AG08395 (cell line): Measurements from ENCODE around the gene XRN1.
"Not testable (repeated sequence)": the region's sequence is repeated elsewhere in the genome, so short reads cannot be mapped to it uniquely, and the experiment has no call there.

Source experiments
- DNase-seq: peaks from one replicate; pipeline ENCODE4 v3.0.0; 2012; ENCODE audit warnings: mixed read lengths, low spot score

XRN1 gene

DNA sequence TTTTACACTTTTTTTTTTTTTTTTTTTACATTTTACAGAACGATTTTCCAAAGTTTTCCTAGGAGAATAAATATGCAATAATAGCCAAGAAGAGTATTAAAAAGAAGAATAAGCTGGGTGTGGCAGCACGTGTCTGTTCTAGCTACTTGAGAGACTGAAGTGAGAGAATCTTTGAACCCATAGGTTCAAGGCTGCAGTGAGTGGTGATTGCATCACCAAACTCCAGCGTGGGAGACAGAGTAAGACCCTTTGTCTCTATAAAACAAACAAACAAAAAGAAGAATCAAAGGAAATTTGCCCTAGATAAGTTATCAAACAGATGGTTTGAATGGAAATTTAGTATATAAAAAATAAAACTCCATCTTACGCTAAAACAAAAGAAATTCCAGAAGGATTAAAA, 13.3 kb downstream of the XRN1 start:
- no peak for DNase-seq

DNA sequence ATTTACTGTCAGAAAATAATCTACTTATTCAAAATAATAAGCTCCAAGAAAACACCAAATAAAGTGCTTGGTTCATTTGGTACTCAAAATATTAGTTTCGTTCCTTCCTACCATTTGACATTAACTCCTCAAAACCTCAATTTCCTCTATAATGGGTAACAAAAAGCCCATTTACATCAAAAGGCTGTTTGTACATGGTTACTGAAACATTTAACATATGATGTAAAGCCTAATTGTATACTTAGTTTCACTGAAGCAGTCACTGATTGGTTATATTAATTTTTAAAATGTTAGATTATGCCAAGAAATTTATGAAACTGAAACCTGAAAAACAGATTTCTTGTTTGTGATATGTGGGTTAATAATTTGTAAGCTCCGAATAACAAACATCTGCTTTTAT, 14.7 kb downstream of the XRN1 start:
- no peak for DNase-seq

DNA sequence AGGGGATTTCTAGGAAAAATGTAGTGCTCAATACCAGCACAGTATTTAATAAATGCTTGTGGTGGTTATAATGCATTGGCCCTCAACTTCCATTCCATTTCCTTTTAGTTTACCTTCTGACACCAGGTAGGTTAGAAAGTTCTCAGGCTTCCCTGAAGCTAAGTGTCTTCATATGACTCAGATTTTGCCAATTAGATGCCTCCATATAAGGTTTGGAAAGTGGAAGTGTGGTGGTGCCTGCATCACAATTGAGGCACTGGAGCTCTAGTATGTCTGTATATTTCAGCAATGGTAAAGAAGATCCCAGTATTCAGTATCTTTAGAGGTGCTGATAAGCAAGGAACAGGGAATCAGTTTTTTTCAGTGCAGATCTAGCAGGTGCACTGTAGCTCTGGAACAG, 18.3 kb downstream of the XRN1 start:
- DNase-seq: no peak

- DNase-seq: no peak
Measured at GRCh38 chr3:142424754-142425153, 23.1 kb downstream of the XRN1 start.

- DNase-seq: no peak
Measured at GRCh38 chr3:142418926-142419592, 28.8 kb downstream of the XRN1 start.

GRCh38 chr3:142417302-142417701, 30.5 kb downstream of the XRN1 start:
- no peak for DNase-seq

DNA sequence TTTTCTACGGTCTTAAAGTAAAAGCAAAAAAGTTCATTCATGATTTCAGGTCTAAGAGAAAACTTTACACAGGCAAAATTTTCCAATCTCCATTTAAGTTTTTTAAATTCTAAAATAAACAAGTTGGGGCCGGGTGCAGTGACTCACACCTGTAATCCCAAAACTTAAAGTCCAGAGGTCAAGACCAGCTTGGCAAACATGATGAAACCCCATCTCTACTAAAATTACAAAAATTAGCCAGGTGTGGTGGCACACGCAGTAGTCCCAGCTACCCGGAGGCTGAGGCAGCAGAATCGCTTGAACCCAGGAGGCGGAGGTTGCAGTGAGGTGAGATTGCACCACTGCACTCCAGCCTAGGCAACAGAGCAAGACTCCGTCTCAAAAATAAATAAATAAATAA, 47.3 kb downstream of the XRN1 start:
- DNase-seq: not testable (repeated sequence)

- DNase-seq: no peak
Measured at GRCh38 chr3:142394921-142395622, 52.8 kb downstream of the XRN1 start.

DNA sequence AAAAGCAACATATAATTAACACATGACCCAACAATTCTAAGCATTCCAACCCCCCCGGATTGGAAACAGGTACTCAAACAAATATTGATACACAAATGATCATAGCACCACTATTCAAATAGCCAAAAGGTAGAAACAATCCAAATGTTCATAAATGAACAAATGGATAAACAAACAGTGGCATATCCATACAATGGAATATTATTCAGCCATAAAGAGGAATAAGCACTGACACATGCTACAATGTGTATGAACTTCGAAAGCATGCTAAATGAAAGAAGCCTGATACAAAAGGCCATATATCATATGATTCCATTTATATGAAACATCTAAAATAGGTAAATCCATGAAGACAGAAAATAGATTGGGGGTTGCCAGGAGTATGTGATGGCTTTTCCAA, 62.8 kb downstream of the XRN1 start:
- DNase-seq: no peak

DNA sequence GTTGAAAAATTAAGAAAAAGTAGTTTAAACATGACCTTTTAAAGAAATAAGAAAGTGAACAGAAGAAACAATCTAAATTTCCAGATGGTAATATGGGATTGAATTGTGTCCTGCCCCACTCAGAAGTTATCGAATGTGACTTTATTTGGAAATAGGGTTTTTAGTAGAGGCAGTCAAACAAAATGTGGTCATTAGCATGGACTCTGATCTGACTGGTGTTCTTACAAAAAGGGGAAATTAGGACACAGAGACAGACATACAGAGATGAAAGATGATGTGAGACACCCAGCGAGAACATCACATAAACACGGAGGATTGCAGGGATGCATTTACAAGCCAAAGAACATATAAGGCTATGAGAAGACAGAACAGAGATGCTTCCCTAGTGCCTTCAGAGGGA, 73.2 kb downstream of the XRN1 start:
- DNase-seq: no peak

DNA sequence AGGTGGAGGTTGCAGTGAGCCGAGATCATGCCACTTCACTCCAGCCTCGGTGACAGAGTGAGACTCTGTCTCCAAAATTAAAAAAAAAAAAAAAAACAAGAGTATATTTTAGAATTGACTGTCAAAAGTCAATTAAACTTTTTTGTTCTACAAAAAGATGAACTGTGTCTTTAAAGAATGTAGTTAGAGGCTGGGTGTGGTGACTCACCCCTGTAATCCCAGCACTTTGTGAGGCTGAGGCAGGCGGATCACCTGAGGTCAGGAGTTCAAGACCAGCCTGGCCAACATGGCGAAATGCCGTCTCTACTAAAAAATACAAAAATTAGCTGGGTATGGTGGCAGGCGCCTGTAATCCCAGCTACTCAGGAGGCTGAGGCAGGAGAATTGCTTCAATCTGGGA, 78.3 kb downstream of the XRN1 start:
- DNase-seq: not testable (repeated sequence)

- no peak for DNase-seq
Measured at GRCh38 chr3:142366434-142366833, 81.4 kb downstream of the XRN1 start.

GRCh38 chr3:142363936-142364467, 83.8 kb downstream of the XRN1 start:
- DNase-seq: no peak

GRCh38 chr3:142363433-142363832, 84.4 kb downstream of the XRN1 start:
- not testable (repeated sequence) for DNase-seq

GRCh38 chr3:142359367-142359766, 88.5 kb downstream of the XRN1 start:
- no peak for DNase-seq

DNA sequence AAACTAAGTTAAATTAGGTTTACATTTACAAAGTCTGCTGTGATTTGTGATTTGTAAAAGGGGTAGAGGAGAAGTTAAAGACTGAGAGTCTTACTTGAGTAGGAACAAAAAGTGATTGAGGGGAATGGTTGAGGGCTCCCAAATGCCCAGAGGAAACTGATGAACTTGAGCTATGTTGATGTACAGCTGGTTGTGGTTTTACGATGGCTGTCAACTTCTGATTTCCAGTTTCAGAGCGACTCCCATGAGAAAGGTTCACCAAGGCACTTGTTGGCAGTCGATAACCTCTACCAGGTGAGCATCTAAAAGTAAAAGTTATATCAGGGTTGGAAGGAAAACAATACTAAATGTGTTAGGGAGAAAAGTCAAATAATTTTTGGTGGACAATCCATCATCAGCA, 91.0 kb downstream of the XRN1 start:
- no peak for DNase-seq

- no peak for DNase-seq
Measured at GRCh38 chr3:142355692-142356091, 92.1 kb downstream of the XRN1 start.

- no peak for DNase-seq
Measured at GRCh38 chr3:142354076-142354475, 93.8 kb downstream of the XRN1 start.

- DNase-seq: no peak
Measured at GRCh38 chr3:142353571-142353970, 94.3 kb downstream of the XRN1 start.

DNA sequence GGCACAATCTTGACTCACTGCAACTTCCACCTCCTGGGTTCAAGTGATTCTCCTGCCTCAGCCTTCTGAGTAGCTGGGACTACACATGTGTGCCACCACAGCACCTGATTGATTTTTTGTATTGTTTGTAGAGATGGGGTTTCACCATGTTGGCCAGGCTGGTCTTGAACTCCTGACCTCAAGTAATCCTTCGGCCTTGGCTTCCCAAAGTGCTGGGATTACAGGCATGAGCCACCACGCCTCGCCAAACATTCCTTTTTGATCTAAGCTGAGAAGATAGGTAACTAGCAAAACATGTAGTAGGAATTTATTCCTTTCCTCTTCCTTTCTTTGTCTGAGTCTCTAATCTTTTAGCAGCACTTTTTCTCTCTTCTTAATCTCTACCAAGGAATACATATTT, 95.1 kb downstream of the XRN1 start:
- DNase-seq: not testable (repeated sequence)

DNA sequence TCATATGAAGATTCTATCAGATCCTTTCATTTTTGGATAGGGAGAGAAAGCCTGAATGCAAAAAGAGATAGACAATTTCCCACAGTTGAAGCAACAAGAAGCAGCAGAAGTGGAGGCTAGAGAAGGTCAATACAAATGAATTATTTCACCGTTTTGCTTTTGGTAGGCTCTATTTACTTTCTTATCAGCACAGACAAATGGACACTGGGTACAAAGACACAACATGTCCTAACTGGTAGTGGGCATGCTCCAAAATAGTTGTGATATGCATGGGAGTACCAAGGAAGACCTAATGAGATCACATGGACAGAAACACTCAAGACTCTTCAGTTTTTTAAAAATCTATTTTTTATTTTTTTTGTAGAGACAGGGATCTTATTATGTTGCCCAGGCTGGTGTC, 99.4 kb downstream of the XRN1 start:
- no peak for DNase-seq

GRCh38 chr3:142337994-142338393, 109.8 kb downstream of the XRN1 start:
- DNase-seq: no peak

DNA sequence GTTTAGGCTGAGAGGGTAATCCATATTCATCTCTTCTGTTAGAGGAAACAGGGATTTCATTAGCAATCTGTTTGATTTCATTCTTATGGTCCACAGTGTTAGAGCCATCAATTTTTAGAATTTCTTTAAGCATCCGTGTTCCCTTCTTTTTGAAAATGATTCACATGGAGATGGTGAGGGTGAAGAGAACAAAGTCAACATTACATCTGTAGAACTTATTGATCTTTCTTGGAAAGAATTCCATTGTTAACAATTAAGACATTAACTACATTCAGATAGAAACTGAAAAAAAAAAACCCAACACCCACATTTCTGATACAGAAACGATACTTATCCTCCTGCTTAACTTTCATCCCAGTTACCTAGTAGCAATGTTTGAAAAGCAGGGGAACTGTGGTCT, 115.4 kb downstream of the XRN1 start:
- DNase-seq: no peak
